Measurements from ENCODE around the gene TYW1B.
"Not testable (repeated sequence)": the region's sequence is repeated elsewhere in the genome, so short reads cannot be mapped to it uniquely, and the experiment has no call there.

The TYW1B gene

DNA sequence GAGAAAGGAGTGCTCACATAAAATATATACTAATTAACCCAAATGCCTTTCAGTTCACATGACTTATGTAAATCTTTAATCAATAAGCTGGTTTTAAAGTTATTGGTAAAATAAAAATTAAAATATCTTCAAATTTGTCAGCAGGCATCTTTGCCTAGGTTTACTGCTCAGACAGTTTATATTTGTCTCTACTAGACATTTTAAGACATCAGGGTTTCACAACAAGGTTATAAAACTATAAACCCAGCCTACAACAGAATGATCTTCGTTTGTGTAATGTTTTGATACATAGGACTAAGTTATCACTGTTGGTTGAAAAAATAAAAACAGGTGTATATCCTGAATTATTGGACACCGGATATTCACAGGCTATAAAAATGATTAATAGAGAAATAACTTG is 67.4 kb downstream of the TYW1B start:
- Histone ChIP-seq H3K36me3 (ENCODE audit: insufficient read depth, insufficient read length, low read length) (no peaks in the 10 kb centered on the region), H3K9me3 (ENCODE audit: insufficient read depth, low read length) (peaks cover 8% of the 10 kb centered on the region), H3K27me3 (ENCODE audit: insufficient read depth, insufficient read length) (no peaks in the 10 kb centered on the region), H3K4me1 (ENCODE audit: insufficient read depth, insufficient read length) (no peaks in the 10 kb centered on the region), H3K9ac (ENCODE audit: insufficient read length, low read depth) (no peak overlapping the region), H3K4me3 (ENCODE audit: insufficient read length, low read depth) (no peak overlapping the region)
- TF ChIP-seq YY1 (IDR thresholded peaks at IDR 0.05; ENCODE audit: insufficient read depth, insufficient read length) (no peak), SUZ12 (IDR thresholded peaks at IDR 0.05; ENCODE audit: extremely low read depth, insufficient read depth, insufficient read length) (no peak), ZNF274 (IDR thresholded peaks at IDR 0.05; ENCODE audit: low read depth, low read length) (no peak)
- no peak for DNase-seq (ENCODE audit: low read depth, low spot score)

GRCh38 chr7:72754312-72754711 is 73.7 kb downstream of the TYW1B start:
- no peak for TF ChIP-seq YY1 (IDR thresholded peaks at IDR 0.05; ENCODE audit: insufficient read depth, insufficient read length)
- TF ChIP-seq ZNF274 (IDR thresholded peaks at IDR 0.05; ENCODE audit: low read depth, low read length): no peak
- TF ChIP-seq SUZ12 (IDR thresholded peaks at IDR 0.05; ENCODE audit: extremely low read depth, insufficient read depth, insufficient read length): no peak
- Histone ChIP-seq H3K36me3 (ENCODE audit: insufficient read depth, insufficient read length, low read length) (no peaks in the 10 kb centered on the region), H3K4me1 (ENCODE audit: insufficient read depth, insufficient read length) (no peaks in the 10 kb centered on the region), H3K9me3 (ENCODE audit: insufficient read depth, low read length) (no peaks in the 10 kb centered on the region), H3K27me3 (ENCODE audit: insufficient read depth, insufficient read length) (no peaks in the 10 kb centered on the region), H3K4me3 (ENCODE audit: insufficient read length, low read depth) (no peak overlapping the region), H3K9ac (ENCODE audit: insufficient read length, low read depth) (no peak overlapping the region)
- no peak for DNase-seq (ENCODE audit: low read depth, low spot score)

- Histone ChIP-seq H3K4me1 (ENCODE audit: insufficient read depth, insufficient read length) (no peaks in the 10 kb centered on the region), H3K9ac (ENCODE audit: insufficient read length, low read depth) (no peak overlapping the region), H3K9me3 (ENCODE audit: insufficient read depth, low read length) (no peaks in the 10 kb centered on the region), H3K27me3 (ENCODE audit: insufficient read depth, insufficient read length) (no peaks in the 10 kb centered on the region), H3K4me3 (ENCODE audit: insufficient read length, low read depth) (no peak overlapping the region), H3K36me3 (ENCODE audit: insufficient read depth, insufficient read length, low read length) (no peaks in the 10 kb centered on the region)
- TF ChIP-seq YY1 (IDR thresholded peaks at IDR 0.05; ENCODE audit: insufficient read depth, insufficient read length) (no peak), ZNF274 (IDR thresholded peaks at IDR 0.05; ENCODE audit: low read depth, low read length) (no peak), SUZ12 (IDR thresholded peaks at IDR 0.05; ENCODE audit: extremely low read depth, insufficient read depth, insufficient read length) (no peak)
- DNase-seq (ENCODE audit: low read depth, low spot score): no peak
Observed at GRCh38 chr7:72753781-72754180, 74.2 kb downstream of the TYW1B start.

DNA sequence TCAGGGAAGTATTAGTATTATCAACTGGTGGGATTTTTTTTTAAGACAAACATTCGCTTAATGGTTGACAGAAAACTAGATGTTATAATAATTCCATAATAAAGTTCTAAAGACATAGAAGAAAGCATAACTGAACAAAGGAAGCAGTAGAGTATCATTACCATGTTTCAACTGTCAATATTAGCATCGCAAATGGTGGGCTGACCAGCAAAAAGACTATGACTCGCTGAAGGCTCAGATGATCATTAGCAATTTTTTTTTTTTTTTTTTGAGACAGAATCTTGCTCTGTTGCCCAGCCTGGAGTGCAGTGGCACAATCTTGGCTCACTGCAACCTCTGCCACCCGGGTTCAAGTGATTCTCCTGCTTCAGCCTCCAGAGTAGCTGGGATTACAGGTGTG is 74.8 kb downstream of the TYW1B start:
- not testable (repeated sequence) for H3K36me3 ChIP-seq (ENCODE audit: insufficient read depth, insufficient read length, low read length); H3K27me3 ChIP-seq (ENCODE audit: insufficient read depth, insufficient read length); H3K4me1 ChIP-seq (ENCODE audit: insufficient read depth, insufficient read length); H3K4me3 ChIP-seq (ENCODE audit: insufficient read length, low read depth); H3K9ac ChIP-seq (ENCODE audit: insufficient read length, low read depth); DNase-seq (ENCODE audit: low read depth, low spot score); H3K9me3 ChIP-seq (ENCODE audit: insufficient read depth, low read length)

DNA sequence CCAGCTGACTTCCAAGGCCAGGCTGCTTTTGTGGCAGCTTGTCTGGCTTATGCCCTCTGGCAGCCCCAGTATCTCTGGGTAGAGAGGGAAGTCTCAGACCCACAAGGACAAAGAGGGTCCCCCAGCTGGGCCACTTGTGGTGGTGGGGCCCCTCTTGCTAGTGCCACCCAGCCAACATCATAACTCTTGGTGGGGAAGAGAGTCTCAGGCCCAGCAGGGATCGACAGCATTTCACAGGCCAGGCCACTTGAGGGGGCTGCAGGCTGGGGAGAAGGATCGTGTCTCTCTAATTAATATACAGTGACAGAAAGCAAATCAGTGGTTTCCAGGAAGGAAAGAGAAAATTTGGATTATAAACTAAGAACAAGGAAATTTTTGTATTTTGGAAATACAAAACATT is 76.0 kb downstream of the TYW1B start:
- no peak for TF ChIP-seq ZNF274 (IDR thresholded peaks at IDR 0.05; ENCODE audit: low read depth, low read length)
- no peak for TF ChIP-seq YY1 (IDR thresholded peaks at IDR 0.05; ENCODE audit: insufficient read depth, insufficient read length)
- no peak for TF ChIP-seq SUZ12 (IDR thresholded peaks at IDR 0.05; ENCODE audit: extremely low read depth, insufficient read depth, insufficient read length)
- no peaks in the 10 kb centered on the region for H3K36me3 ChIP-seq (ENCODE audit: insufficient read depth, insufficient read length, low read length)
- H3K4me1 ChIP-seq (ENCODE audit: insufficient read depth, insufficient read length): no peaks in the 10 kb centered on the region
- H3K9me3 ChIP-seq (ENCODE audit: insufficient read depth, low read length): no peaks in the 10 kb centered on the region
- DNase-seq (ENCODE audit: low read depth, low spot score): no peak
- no peak overlapping the region for H3K4me3 ChIP-seq (ENCODE audit: insufficient read length, low read depth)
- no peaks in the 10 kb centered on the region for H3K27me3 ChIP-seq (ENCODE audit: insufficient read depth, insufficient read length)
- H3K9ac ChIP-seq (ENCODE audit: insufficient read length, low read depth): no peak overlapping the region

- no peak for DNase-seq (ENCODE audit: low read depth, low spot score)
- Histone ChIP-seq H3K4me1 (ENCODE audit: insufficient read depth, insufficient read length) (no peaks in the 10 kb centered on the region), H3K9me3 (ENCODE audit: insufficient read depth, low read length) (no peaks in the 10 kb centered on the region), H3K4me3 (ENCODE audit: insufficient read length, low read depth) (no peak overlapping the region), H3K36me3 (ENCODE audit: insufficient read depth, insufficient read length, low read length) (no peaks in the 10 kb centered on the region), H3K27me3 (ENCODE audit: insufficient read depth, insufficient read length) (no peaks in the 10 kb centered on the region), H3K9ac (ENCODE audit: insufficient read length, low read depth) (no peak overlapping the region)
- TF ChIP-seq SUZ12 (IDR thresholded peaks at IDR 0.05; ENCODE audit: extremely low read depth, insufficient read depth, insufficient read length) (no peak), ZNF274 (IDR thresholded peaks at IDR 0.05; ENCODE audit: low read depth, low read length) (no peak), YY1 (IDR thresholded peaks at IDR 0.05; ENCODE audit: insufficient read depth, insufficient read length) (no peak)
Observed at GRCh38 chr7:72751378-72751777, 76.6 kb downstream of the TYW1B start.

GRCh38 chr7:72748649-72749048 is 79.4 kb downstream of the TYW1B start:
- not testable (repeated sequence) for H3K4me1 ChIP-seq (ENCODE audit: insufficient read depth, insufficient read length); H3K9me3 ChIP-seq (ENCODE audit: insufficient read depth, low read length); H3K36me3 ChIP-seq (ENCODE audit: insufficient read depth, insufficient read length, low read length); DNase-seq (ENCODE audit: low read depth, low spot score); H3K4me3 ChIP-seq (ENCODE audit: insufficient read length, low read depth); H3K27me3 ChIP-seq (ENCODE audit: insufficient read depth, insufficient read length); H3K9ac ChIP-seq (ENCODE audit: insufficient read length, low read depth)

DNA sequence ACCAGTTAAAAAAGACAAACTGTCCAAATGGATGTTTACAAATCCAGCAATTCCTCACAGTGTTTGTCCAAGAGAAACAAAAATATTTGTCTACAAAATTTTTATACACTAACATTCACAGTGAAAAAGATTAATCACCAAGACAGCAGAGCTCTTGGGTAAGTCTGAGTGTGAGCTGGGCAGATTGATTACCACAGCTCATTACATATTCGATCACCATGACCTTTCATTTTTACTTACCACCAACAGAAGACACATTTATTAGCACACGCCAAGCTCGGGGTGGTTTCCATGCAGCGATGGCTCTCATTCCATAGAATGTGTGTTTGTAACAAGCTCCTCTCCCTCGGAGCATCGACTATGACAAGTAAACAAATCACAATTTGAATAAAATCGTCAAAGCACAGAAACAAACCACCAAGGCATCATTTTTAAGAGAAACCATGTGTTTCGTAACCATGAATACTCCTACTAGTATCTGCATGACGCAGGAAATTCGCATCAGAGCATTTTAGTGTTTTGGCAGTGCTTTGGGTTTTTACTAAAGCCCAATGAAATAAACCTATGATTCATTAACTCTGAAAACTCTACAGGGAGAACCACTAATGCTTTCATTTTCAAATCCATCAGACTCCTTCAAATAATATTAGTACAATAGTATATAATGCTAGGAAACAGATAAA is 83.6 kb downstream of the TYW1B start:
- H3K36me3 ChIP-seq (ENCODE audit: insufficient read depth, insufficient read length, low read length); H3K27me3 ChIP-seq (ENCODE audit: insufficient read depth, insufficient read length); H3K4me3 ChIP-seq (ENCODE audit: insufficient read length, low read depth); H3K9ac ChIP-seq (ENCODE audit: insufficient read length, low read depth); H3K4me1 ChIP-seq (ENCODE audit: insufficient read depth, insufficient read length); H3K9me3 ChIP-seq (ENCODE audit: insufficient read depth, low read length); DNase-seq (ENCODE audit: low read depth, low spot score): not testable (repeated sequence)

GRCh38 chr7:72743801-72744200 is 84.2 kb downstream of the TYW1B start:
- not testable (repeated sequence) for DNase-seq (ENCODE audit: low read depth, low spot score); H3K36me3 ChIP-seq (ENCODE audit: insufficient read depth, insufficient read length, low read length); H3K9me3 ChIP-seq (ENCODE audit: insufficient read depth, low read length); H3K27me3 ChIP-seq (ENCODE audit: insufficient read depth, insufficient read length); H3K4me1 ChIP-seq (ENCODE audit: insufficient read depth, insufficient read length); H3K4me3 ChIP-seq (ENCODE audit: insufficient read length, low read depth); H3K9ac ChIP-seq (ENCODE audit: insufficient read length, low read depth)

DNA sequence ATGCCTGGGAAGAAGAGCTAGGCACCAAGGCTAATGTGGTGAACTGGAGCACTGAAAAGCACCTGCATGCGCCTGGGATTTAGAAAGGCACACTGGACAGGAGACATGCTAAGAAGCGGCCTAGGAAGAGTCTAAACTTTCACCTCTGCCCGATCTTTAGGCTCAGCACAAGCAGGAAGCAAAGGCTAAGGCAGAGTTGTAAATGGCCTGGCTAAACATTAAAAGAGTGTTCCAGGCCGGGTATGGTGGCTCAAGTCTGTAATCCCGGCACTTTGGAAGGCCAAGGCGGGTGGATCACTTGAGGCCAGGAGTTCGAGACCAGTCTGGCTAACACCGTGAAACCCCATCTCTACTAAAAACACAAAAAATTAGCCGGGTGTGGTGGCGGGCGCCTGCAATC is 88.3 kb downstream of the TYW1B start:
- peaks cover 13% of the 10 kb centered on the region for H3K9me3 ChIP-seq (ENCODE audit: insufficient read depth, low read length)
- not testable (repeated sequence) for H3K4me3 ChIP-seq (ENCODE audit: insufficient read length, low read depth); H3K9ac ChIP-seq (ENCODE audit: insufficient read length, low read depth); H3K27me3 ChIP-seq (ENCODE audit: insufficient read depth, insufficient read length); H3K4me1 ChIP-seq (ENCODE audit: insufficient read depth, insufficient read length); H3K36me3 ChIP-seq (ENCODE audit: insufficient read depth, insufficient read length, low read length); DNase-seq (ENCODE audit: low read depth, low spot score)

DNA sequence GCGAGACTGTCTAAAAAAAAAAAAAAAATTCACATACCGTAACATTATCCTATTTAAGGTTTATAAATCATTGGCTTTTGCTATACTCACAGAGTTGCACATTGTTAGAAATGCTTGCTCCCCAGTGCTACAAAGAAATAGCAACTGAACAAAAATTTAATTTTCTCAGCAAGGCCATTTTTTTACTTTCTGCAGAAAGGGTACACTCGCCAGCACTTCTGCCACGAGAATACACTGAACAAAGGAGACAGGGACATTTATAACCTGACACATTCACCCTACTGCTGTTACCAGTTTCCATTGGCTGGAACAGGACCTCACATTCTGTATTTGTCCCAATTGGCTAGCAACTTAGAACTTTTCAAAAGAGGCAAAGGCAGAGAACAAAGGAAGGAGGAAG is 92.1 kb downstream of the TYW1B start:
- not testable (repeated sequence) for H3K4me1 ChIP-seq (ENCODE audit: insufficient read depth, insufficient read length); H3K4me3 ChIP-seq (ENCODE audit: insufficient read length, low read depth); H3K9ac ChIP-seq (ENCODE audit: insufficient read length, low read depth); H3K27me3 ChIP-seq (ENCODE audit: insufficient read depth, insufficient read length); H3K36me3 ChIP-seq (ENCODE audit: insufficient read depth, insufficient read length, low read length); DNase-seq (ENCODE audit: low read depth, low spot score)
- H3K9me3 ChIP-seq (ENCODE audit: insufficient read depth, low read length): peaks cover 13% of the 10 kb centered on the region
